HEK293 (cell line): ENCODE measurements around the gene CCDC3.

Experiments
- CTCF ChIA-PET: fragments of 350-600 bp; formaldehyde crosslinking; extraction: SDS; loops from one replicate; lab custom pipeline; 2021; ENCODE audit warnings: antibody characterized with exemption; lab: Yijun Ruan, JAX
- POLR2A ChIA-PET: fragments of 300-600 bp; formaldehyde crosslinking; extraction: SDS; loops from one replicate; lab custom pipeline; 2020; ENCODE audit warnings: antibody characterized with exemption, inconsistent platforms; lab: Yijun Ruan, JAX
- H3K27ac ChIP-seq: fragments of 200-500 bp; sonication (Bioruptor generic); 2 replicates; pipeline ENCODE4 v1.5.1; 2014; ENCODE audit warnings: low read depth, low read length, control low read depth, inconsistent platforms; ENCODE audit errors: extremely low read depth
- H3K36me3 ChIP-seq, 2 experiments: fragments of 200-500 bp in 1 of 2; sonication (Bioruptor generic) in 1 of 2; 1 replicate in 1 of 2; 2 replicates in 1 of 2; pipeline ENCODE4 v1.5.1; 2014 to 2017; ENCODE audit warnings: inconsistent platforms in 2 of 2, low read length in 2 of 2; ENCODE audit not compliant: control insufficient read depth in 2 of 2, insufficient read depth in 1 of 2
- H3K4me1 ChIP-seq: fragments of 200-500 bp; sonication (Bioruptor generic); 2 replicates; pipeline ENCODE4 v1.5.1; 2014; ENCODE audit warnings: mild to moderate bottlenecking, low read length, inconsistent platforms; ENCODE audit not compliant: control insufficient read depth, insufficient read depth
- H3K4me3 ChIP-seq: 2 replicates; pipeline ENCODE4 v1.5.1; 2011; ENCODE audit warnings: low read depth, mild to moderate bottlenecking, control low read depth, low read length, moderate library complexity
- H3K9me3 ChIP-seq: fragments of 200-500 bp; sonication (Bioruptor generic); 2 replicates; pipeline ENCODE4 v1.5.1; 2014; ENCODE audit warnings: low read depth, low read length, inconsistent platforms; ENCODE audit not compliant: control insufficient read depth, insufficient read depth
- IKZF3 ChIP-seq: fragments of 450-650 bp; IDR thresholded peaks from 2 replicates; pipeline ENCODE4 v1.5.0; 2018; ENCODE audit warnings: missing biosample characterization, mild to moderate bottlenecking, missing genetic modification characterization, moderate library complexity
- TCF7L2 ChIP-seq: IDR thresholded peaks from 2 replicates; pipeline ENCODE4 v1.6.1; 2011; ENCODE audit warnings: low read depth, mild to moderate bottlenecking, inconsistent platforms, low read length, moderate library complexity, borderline replicate concordance
- ZBTB8A ChIP-seq: fragments of 450-650 bp; formaldehyde crosslinking; IDR thresholded peaks from 2 replicates; pipeline ENCODE4 v1.5.1; 2016; ENCODE audit warnings: missing biosample characterization, missing genetic modification characterization
- ZNF146 ChIP-seq: fragments of 450-650 bp; formaldehyde crosslinking; IDR thresholded peaks from 2 replicates; pipeline ENCODE4 v1.5.1; 2016; ENCODE audit warnings: missing biosample characterization, missing genetic modification characterization
- ZNF155 ChIP-seq: fragments of 450-650 bp; formaldehyde crosslinking; IDR thresholded peaks from 2 replicates; pipeline ENCODE4 v1.5.1; 2016; ENCODE audit warnings: missing biosample characterization, missing genetic modification characterization
- ZNF248 ChIP-seq: fragments of 450-650 bp; formaldehyde crosslinking; IDR thresholded peaks from 2 replicates; pipeline ENCODE4 v1.5.1; 2017; ENCODE audit warnings: missing biosample characterization, missing genetic modification characterization
- ZNF324 ChIP-seq: fragments of 450-650 bp; formaldehyde crosslinking; IDR thresholded peaks from 2 replicates; pipeline ENCODE4 v1.5.1; 2016; ENCODE audit warnings: missing biosample characterization, missing genetic modification characterization
- ZNF416 ChIP-seq: fragments of 450-650 bp; formaldehyde crosslinking; IDR thresholded peaks from 2 replicates; pipeline ENCODE4 v1.5.1; 2016; ENCODE audit warnings: missing biosample characterization, missing genetic modification characterization
- ZNF433 ChIP-seq: fragments of 450-650 bp; formaldehyde crosslinking; IDR thresholded peaks from 2 replicates; pipeline ENCODE4 v1.5.1; 2016; ENCODE audit warnings: missing biosample characterization, missing genetic modification characterization, low read depth
- ZNF48 ChIP-seq: fragments of 450-650 bp; formaldehyde crosslinking; IDR thresholded peaks from 2 replicates; pipeline ENCODE4 v1.5.1; 2016; ENCODE audit warnings: missing biosample characterization, missing genetic modification characterization
- ZNF610 ChIP-seq: fragments of 450-650 bp; formaldehyde crosslinking; IDR thresholded peaks from 2 replicates; pipeline ENCODE4 v1.5.1; 2016; ENCODE audit warnings: missing biosample characterization, missing genetic modification characterization, borderline replicate concordance
- ZNF621 ChIP-seq: fragments of 450-650 bp; formaldehyde crosslinking; IDR thresholded peaks from 2 replicates; pipeline ENCODE4 v1.5.1; 2017; ENCODE audit warnings: missing biosample characterization, missing genetic modification characterization
- ZNF677 ChIP-seq: fragments of 450-650 bp; IDR thresholded peaks from 2 replicates; pipeline ENCODE4 v1.5.0; 2018; ENCODE audit warnings: missing biosample characterization, mild to moderate bottlenecking, missing genetic modification characterization, moderate library complexity
- ZNF747 ChIP-seq: fragments of 450-650 bp; formaldehyde crosslinking; IDR thresholded peaks from 2 replicates; pipeline ENCODE4 v1.5.1; 2016; ENCODE audit warnings: missing biosample characterization, missing genetic modification characterization
- ZNF785 ChIP-seq: fragments of 450-650 bp; formaldehyde crosslinking; IDR thresholded peaks from 2 replicates; pipeline ENCODE4 v1.5.1; 2016; ENCODE audit warnings: missing biosample characterization, missing genetic modification characterization
- TF ChIP-seq, protein P1 (sequence below): fragments of 450-650 bp; formaldehyde crosslinking; IDR thresholded peaks from 2 replicates; pipeline ENCODE4 v1.5.1; 2016; ENCODE audit warnings: missing biosample characterization, missing genetic modification characterization
- TF ChIP-seq, protein P2 (sequence below): fragments of 450-650 bp; formaldehyde crosslinking; IDR thresholded peaks from 2 replicates; pipeline ENCODE4 v1.5.1; 2016; ENCODE audit warnings: missing biosample characterization, missing genetic modification characterization
- TF ChIP-seq, protein P3 (sequence below): fragments of 450-650 bp; formaldehyde crosslinking; IDR thresholded peaks from 2 replicates; pipeline ENCODE4 v1.5.1; 2016; ENCODE audit warnings: missing biosample characterization, missing genetic modification characterization
- TF ChIP-seq, protein P4 (sequence below): fragments of 450-650 bp; formaldehyde crosslinking; IDR thresholded peaks from 2 replicates; pipeline ENCODE4 v1.5.1; 2016; ENCODE audit warnings: missing biosample characterization, missing genetic modification characterization, borderline replicate concordance

The CCDC3 gene

DNA sequence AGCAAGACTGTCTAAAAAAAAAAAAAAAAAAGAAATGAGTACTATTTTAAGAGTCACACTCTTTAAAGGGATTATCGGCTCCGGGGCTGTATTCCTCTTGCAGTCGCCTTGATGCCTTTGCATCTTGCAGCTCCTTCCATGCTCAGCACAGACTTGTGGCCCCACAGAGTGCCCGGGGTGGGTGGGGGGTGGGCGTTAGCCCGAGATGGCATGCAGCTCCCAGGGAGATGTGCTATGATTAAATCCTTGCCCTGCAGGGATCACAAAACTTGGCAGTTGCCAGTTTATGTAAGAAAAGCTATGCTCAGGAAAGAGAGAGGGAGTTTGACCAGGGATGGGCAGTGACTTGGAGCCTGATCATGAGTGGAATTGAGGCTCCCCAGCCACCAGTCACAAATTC is 81.9 kb downstream of the CCDC3 start:
- H3K4me1 ChIP-seq: no peaks in the 10 kb centered on the region
- TF ChIP-seq ZNF48 (tag by site-specific recombination): no peak
- TF ChIP-seq ZNF610: no peak
- TF ChIP-seq IKZF3 (tag by site-specific recombination): no peak
- no peak for TF ChIP-seq ZNF155 (tag by site-specific recombination)
- TF ChIP-seq ZNF677 (tag by site-specific recombination): no peak
- TF ChIP-seq, all 188 proteins: peak for 0
- ChIA-PET POLR2A (interaction anchor here (0.7 kb wide), 2 partner anchors 12 to 346 kb away, joined by 3 to 4 read pairs; no protein-coding TSS in a partner anchor), CTCF (interaction anchor here (0.5 to 0.7 kb wide), 3 partner anchors 136 to 380 kb away, joined by 3 read pairs; no protein-coding TSS in a partner anchor)
- H3K36me3 ChIP-seq: no peaks in the 10 kb centered on the region
- no peak overlapping the region for H3K4me3 ChIP-seq
- H3K27ac ChIP-seq: no peak overlapping the region
- no peaks in the 10 kb centered on the region for H3K9me3 ChIP-seq

DNA sequence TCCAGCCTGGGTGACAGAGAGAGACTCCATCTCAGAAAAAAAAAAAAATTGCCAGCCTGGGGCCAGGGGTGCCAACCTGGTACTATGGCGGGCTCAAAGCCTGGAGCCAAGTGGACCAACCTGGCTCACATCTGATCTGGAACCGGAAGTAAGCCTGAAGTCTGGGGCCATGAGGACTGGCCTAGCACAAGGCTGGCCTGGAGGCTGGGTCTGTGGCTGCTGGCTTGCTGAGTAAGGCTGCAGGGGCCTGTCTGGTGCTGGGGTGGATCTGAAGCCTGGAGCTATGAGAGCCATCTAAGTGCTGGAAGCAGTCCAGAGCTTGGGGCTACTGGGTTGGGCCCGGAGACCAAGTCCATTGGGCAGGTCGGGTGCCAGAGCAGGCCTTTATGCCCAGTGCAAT is 84.9 kb downstream of the CCDC3 start:
- H3K36me3 ChIP-seq: no peaks in the 10 kb centered on the region
- ChIA-PET POLR2A (no interaction called here), CTCF (no interaction called here)
- no peaks in the 10 kb centered on the region for H3K4me1 ChIP-seq
- H3K4me3 ChIP-seq: no peak overlapping the region
- H3K9me3 ChIP-seq: no peaks in the 10 kb centered on the region
- no peak overlapping the region for H3K27ac ChIP-seq
- TF ChIP-seq, protein P1, sequence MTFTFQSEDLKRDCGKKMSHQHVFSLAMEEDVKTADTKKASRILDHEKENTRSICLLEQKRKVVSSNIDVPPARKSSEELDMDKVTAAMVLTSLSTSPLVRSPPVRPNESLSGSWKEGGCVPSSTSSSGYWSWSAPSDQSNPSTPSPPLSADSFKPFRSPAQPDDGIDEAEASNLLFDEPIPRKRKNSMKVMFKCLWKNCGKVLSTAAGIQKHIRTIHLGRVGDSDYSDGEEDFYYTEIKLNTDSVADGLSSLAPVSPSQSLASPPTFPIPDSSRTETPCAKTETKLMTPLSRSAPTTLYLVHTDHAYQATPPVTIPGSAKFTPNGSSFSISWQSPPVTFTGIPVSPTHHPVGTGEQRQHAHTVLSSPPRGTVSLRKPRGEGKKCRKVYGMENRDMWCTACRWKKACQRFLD (tag by site-specific recombination): no peak
- TF ChIP-seq ZNF324 (tag by site-specific recombination) (no peak), ZNF621 (tag by site-specific recombination) (no peak), ZNF146 (no peak), ZNF785 (tag by site-specific recombination) (no peak), ZNF248 (tag by site-specific recombination) (no peak), ZNF747 (no peak), ZBTB8A (tag by site-specific recombination) (no peak), ZNF433 (tag by site-specific recombination) (no peak), ZNF416 (no peak), TCF7L2 (no peak)
- TF ChIP-seq, protein P2, sequence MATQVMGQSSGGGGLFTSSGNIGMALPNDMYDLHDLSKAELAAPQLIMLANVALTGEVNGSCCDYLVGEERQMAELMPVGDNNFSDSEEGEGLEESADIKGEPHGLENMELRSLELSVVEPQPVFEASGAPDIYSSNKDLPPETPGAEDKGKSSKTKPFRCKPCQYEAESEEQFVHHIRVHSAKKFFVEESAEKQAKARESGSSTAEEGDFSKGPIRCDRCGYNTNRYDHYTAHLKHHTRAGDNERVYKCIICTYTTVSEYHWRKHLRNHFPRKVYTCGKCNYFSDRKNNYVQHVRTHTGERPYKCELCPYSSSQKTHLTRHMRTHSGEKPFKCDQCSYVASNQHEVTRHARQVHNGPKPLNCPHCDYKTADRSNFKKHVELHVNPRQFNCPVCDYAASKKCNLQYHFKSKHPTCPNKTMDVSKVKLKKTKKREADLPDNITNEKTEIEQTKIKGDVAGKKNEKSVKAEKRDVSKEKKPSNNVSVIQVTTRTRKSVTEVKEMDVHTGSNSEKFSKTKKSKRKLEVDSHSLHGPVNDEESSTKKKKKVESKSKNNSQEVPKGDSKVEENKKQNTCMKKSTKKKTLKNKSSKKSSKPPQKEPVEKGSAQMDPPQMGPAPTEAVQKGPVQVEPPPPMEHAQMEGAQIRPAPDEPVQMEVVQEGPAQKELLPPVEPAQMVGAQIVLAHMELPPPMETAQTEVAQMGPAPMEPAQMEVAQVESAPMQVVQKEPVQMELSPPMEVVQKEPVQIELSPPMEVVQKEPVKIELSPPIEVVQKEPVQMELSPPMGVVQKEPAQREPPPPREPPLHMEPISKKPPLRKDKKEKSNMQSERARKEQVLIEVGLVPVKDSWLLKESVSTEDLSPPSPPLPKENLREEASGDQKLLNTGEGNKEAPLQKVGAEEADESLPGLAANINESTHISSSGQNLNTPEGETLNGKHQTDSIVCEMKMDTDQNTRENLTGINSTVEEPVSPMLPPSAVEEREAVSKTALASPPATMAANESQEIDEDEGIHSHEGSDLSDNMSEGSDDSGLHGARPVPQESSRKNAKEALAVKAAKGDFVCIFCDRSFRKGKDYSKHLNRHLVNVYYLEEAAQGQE (tag by site-specific recombination): no peak
- TF ChIP-seq, protein P3, sequence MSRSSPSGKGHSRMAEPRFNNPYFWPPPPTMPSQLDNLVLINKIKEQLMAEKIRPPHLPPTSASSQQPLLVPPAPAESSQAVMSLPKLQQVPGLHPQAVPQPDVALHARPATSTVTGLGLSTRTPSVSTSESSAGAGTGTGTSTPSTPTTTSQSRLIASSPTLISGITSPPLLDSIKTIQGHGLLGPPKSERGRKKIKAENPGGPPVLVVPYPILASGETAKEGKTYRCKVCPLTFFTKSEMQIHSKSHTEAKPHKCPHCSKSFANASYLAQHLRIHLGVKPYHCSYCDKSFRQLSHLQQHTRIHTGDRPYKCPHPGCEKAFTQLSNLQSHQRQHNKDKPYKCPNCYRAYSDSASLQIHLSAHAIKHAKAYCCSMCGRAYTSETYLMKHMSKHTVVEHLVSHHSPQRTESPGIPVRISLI (tag by site-specific recombination): no peak
- TF ChIP-seq, protein P4, sequence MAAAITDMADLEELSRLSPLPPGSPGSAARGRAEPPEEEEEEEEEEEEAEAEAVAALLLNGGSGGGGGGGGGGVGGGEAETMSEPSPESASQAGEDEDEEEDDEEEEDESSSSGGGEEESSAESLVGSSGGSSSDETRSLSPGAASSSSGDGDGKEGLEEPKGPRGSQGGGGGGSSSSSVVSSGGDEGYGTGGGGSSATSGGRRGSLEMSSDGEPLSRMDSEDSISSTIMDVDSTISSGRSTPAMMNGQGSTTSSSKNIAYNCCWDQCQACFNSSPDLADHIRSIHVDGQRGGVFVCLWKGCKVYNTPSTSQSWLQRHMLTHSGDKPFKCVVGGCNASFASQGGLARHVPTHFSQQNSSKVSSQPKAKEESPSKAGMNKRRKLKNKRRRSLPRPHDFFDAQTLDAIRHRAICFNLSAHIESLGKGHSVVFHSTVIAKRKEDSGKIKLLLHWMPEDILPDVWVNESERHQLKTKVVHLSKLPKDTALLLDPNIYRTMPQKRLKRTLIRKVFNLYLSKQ (tag by site-specific recombination): no peak
